GM18951 (cell line): ENCODE results near the gene ZMPSTE24.

ENCODE experiments used
- POLR2A ChIP-seq: IDR thresholded peaks from 4 replicates; pipeline ENCODE4 v1.6.1; 2011; ENCODE audit warnings: mild to moderate bottlenecking; ENCODE audit not compliant: insufficient read length, insufficient read depth; ENCODE audit errors: extremely low read depth
- in situ Hi-C: fragments of 300-500 bp; cut with MboI; formaldehyde crosslinking; loops from one replicate; pipeline ENCODE4 v1.12.0; 2022; ENCODE audit warnings: low sequenced_read_pairs, mixed read lengths, inconsistent platforms; ENCODE audit not compliant: unreplicated experiment

ZMPSTE24 gene

GRCh38 chr1:40303051-40303771 lies 45.2 kb downstream of the ZMPSTE24 start:
- TF ChIP-seq POLR2A = no peak
- in situ Hi-C loops = no loop called here

GRCh38 chr1:40303790-40304189 lies 45.8 kb downstream of the ZMPSTE24 start:
- no peak for TF ChIP-seq POLR2A
- in situ Hi-C loops = no loop called here

- in situ Hi-C loops = no loop called here
- TF ChIP-seq POLR2A = no peak
Observed at GRCh38 chr1:40305451-40305850, 47.4 kb downstream of the ZMPSTE24 start.

GRCh38 chr1:40305871-40306270 lies 47.8 kb downstream of the ZMPSTE24 start:
- TF ChIP-seq POLR2A = no peak
- in situ Hi-C loops = no loop called here

- in situ Hi-C loops = no loop called here
- no peak for TF ChIP-seq POLR2A
Observed at GRCh38 chr1:40306296-40306695, 48.3 kb downstream of the ZMPSTE24 start.

GRCh38 chr1:40307186-40307585 lies 49.1 kb downstream of the ZMPSTE24 start:
- no peak for TF ChIP-seq POLR2A
- in situ Hi-C loops = no loop called here

- in situ Hi-C loops = no loop called here
- no peak for TF ChIP-seq POLR2A
Observed at GRCh38 chr1:40308036-40308727, 50.1 kb downstream of the ZMPSTE24 start.

GRCh38 chr1:40309374-40310128 lies 51.5 kb downstream of the ZMPSTE24 start:
- in situ Hi-C loops = no loop called here
- no peak for TF ChIP-seq POLR2A

GRCh38 chr1:40310129-40310461 lies 52.1 kb downstream of the ZMPSTE24 start:
- in situ Hi-C loops = no loop called here
- TF ChIP-seq POLR2A = no peak

GRCh38 chr1:40310983-40311642 lies 53.1 kb downstream of the ZMPSTE24 start:
- no peak for TF ChIP-seq POLR2A
- in situ Hi-C loops = no loop called here

GRCh38 chr1:40311692-40312091 lies 53.7 kb downstream of the ZMPSTE24 start:
- in situ Hi-C loops = no loop called here
- no peak for TF ChIP-seq POLR2A

- peak; percentile 50 for TF ChIP-seq POLR2A
- in situ Hi-C loops = no loop called here
Observed at GRCh38 chr1:40312238-40313205, 54.5 kb downstream of the ZMPSTE24 start.

- in situ Hi-C loops = no loop called here
- TF ChIP-seq POLR2A = no peak
Observed at GRCh38 chr1:40313329-40313957, 55.4 kb downstream of the ZMPSTE24 start.
